HepG2 (cell line): ENCODE results near the gene SHLD1. TPM values are rescaled to one million over a fixed set of nuclear protein-coding genes. Genes with fewer than 3 reads are reported as not detected.

Experiments
- ATF3 ChIP-seq: sonication (generic); formaldehyde crosslinking; IDR thresholded peaks from 2 replicates; pipeline ENCODE4 v1.4.0; 2020; ENCODE audit warnings: missing genetic modification reagents
- BCLAF1 ChIP-seq: fragments of 450-650 bp; IDR thresholded peaks from 2 replicates; pipeline ENCODE4 v1.6.1; 2017; ENCODE audit warnings: mild to moderate bottlenecking
- CAMTA2 ChIP-seq: sonication (generic); formaldehyde crosslinking; IDR thresholded peaks from 2 replicates; pipeline ENCODE4 v1.4.0; 2020; ENCODE audit warnings: mild to moderate bottlenecking, missing genetic modification reagents, borderline replicate concordance
- CCDC6 ChIP-seq: sonication (generic); formaldehyde crosslinking; IDR thresholded peaks from 2 replicates; pipeline ENCODE4 v1.8.1; 2022; ENCODE audit warnings: mild to moderate bottlenecking, missing genetic modification reagents, moderate library complexity
- CHCHD3 ChIP-seq: sonication (generic); formaldehyde crosslinking; IDR thresholded peaks from 2 replicates; pipeline ENCODE4 v1.8.0; 2022; ENCODE audit warnings: mild to moderate bottlenecking, missing genetic modification reagents, moderate library complexity
- ETV5 ChIP-seq: IDR thresholded peaks from 2 replicates; pipeline ENCODE4 v1.6.1; 2018; ENCODE audit warnings: missing biosample characterization, missing genetic modification reagents, inconsistent platforms, borderline replicate concordance
- FOXA3 ChIP-seq: IDR thresholded peaks from 2 replicates; pipeline ENCODE4 v1.6.1; 2016; ENCODE audit warnings: missing genetic modification reagents, missing compliant biosample characterization
- FOXP1 ChIP-seq, 2 experiments: fragments of 450-650 bp in 1 of 2; IDR thresholded peaks; 2 replicates each; pipeline ENCODE4 v1.6.1; 2017 to 2018; ENCODE audit warnings: antibody characterized with exemption in 1 of 2
- KDM2A ChIP-seq: sonication (generic); formaldehyde crosslinking; IDR thresholded peaks from 2 replicates; pipeline ENCODE4 v1.4.0; 2020; ENCODE audit warnings: low read depth, missing genetic modification reagents, borderline replicate concordance
- MAX ChIP-seq: IDR thresholded peaks from 2 replicates; pipeline ENCODE4 v1.6.1; 2012; ENCODE audit warnings: inconsistent platforms
- MIER2 ChIP-seq: IDR thresholded peaks from 2 replicates; pipeline ENCODE4 v1.6.1; 2016; ENCODE audit warnings: missing biosample characterization, missing genetic modification reagents
- MIXL1 ChIP-seq: IDR thresholded peaks from 2 replicates; pipeline ENCODE4 v1.6.1; 2016
- MXD3 ChIP-seq: IDR thresholded peaks from 2 replicates; pipeline ENCODE4 v1.6.1; 2016; ENCODE audit warnings: mild to moderate bottlenecking, missing biosample characterization, missing genetic modification reagents
- ONECUT2 ChIP-seq: sonication (generic); formaldehyde crosslinking; IDR thresholded peaks from 2 replicates; pipeline ENCODE4 v1.4.0; 2020; ENCODE audit warnings: missing genetic modification reagents
- PBX2 ChIP-seq: IDR thresholded peaks from 2 replicates; pipeline ENCODE4 v1.6.1; 2016; ENCODE audit warnings: control low read depth
- PLRG1 ChIP-seq: fragments of 450-650 bp; conservative IDR thresholded peaks from 2 replicates; pipeline ENCODE4 v1.6.1; 2016
- PRPF4 ChIP-seq: fragments of 200-400 bp; formaldehyde crosslinking; IDR thresholded peaks from 2 replicates; pipeline ENCODE4 v1.6.1; 2016; ENCODE audit warnings: low read length, low read depth; ENCODE audit not compliant: poor library complexity, severe bottlenecking
- SMARCC2 ChIP-seq: fragments of 450-650 bp; IDR thresholded peaks from 2 replicates; pipeline ENCODE4 v1.6.1; 2017; ENCODE audit warnings: antibody characterized with exemption, mild to moderate bottlenecking
- ZFP37 ChIP-seq: sonication (generic); formaldehyde crosslinking; IDR thresholded peaks from 2 replicates; pipeline ENCODE4 v1.4.0; 2020; ENCODE audit warnings: missing genetic modification reagents, borderline replicate concordance
- ZNF260 ChIP-seq: sonication (generic); formaldehyde crosslinking; IDR thresholded peaks from 2 replicates; pipeline ENCODE4 v1.4.0; 2020; ENCODE audit warnings: missing genetic modification reagents, low read depth, mild to moderate bottlenecking, borderline replicate concordance
- ZNF263 ChIP-seq: sonication (generic); formaldehyde crosslinking; IDR thresholded peaks from 2 replicates; pipeline ENCODE4 v1.4.0; 2020; ENCODE audit warnings: missing genetic modification reagents
- ZNF3 ChIP-seq: IDR thresholded peaks from 2 replicates; pipeline ENCODE4 v1.7.0; 2017; ENCODE audit warnings: inconsistent platforms
- ZNF331 ChIP-seq: sonication (generic); formaldehyde crosslinking; IDR thresholded peaks from 2 replicates; pipeline ENCODE4 v1.4.0; 2020; ENCODE audit warnings: missing genetic modification reagents
- ZNF430 ChIP-seq: sonication (generic); formaldehyde crosslinking; IDR thresholded peaks from 2 replicates; pipeline ENCODE4 v1.9.0; 2021; ENCODE audit warnings: mild to moderate bottlenecking, missing genetic modification reagents
- ZNF552 ChIP-seq: sonication (generic); formaldehyde crosslinking; IDR thresholded peaks from 2 replicates; pipeline ENCODE4 v1.9.0; 2022; ENCODE audit warnings: missing genetic modification reagents, mild to moderate bottlenecking, borderline replicate concordance
- ZNF556 ChIP-seq: sonication (generic); formaldehyde crosslinking; IDR thresholded peaks from 2 replicates; pipeline ENCODE4 v1.4.0; 2020; ENCODE audit warnings: mild to moderate bottlenecking, missing genetic modification reagents, borderline replicate concordance
- ZNF792 ChIP-seq: IDR thresholded peaks from 2 replicates; pipeline ENCODE4 v1.6.1; 2016
- polyA plus RNA-seq, 8 experiments: library from polyadenylated mRNA; depleted of rRNA in 3 of 8; stranded (reverse) in 7 of 8; unstranded in 1 of 8; fragments of >200 nt; fragmentation: Illumina TruSeq in 4 of 8; extraction: Trizol in 4 of 8; gene quantifications; 2 replicates each; pipeline versions ENCODE4 v1.2.1 to v1.2.3, GENCODE V29; 2011 to 2016; ENCODE audit warnings: low read depth in 4 of 8, missing spikeins in 1 of 8, mixed read lengths in 1 of 8; ENCODE audit not compliant: insufficient read depth in 1 of 8
- total RNA-seq, 5 experiments: library from RNA; depleted of rRNA; stranded (reverse); fragments of >200 nt; fragmentation: Illumina TruSeq; extraction: Trizol; gene quantifications; 2 replicates each; pipeline ENCODE4 v1.2.3, GENCODE V29; 2016; ENCODE audit warnings: low read depth in 1 of 5

Gene SHLD1
- total and polyA plus RNA-seq, 2 of the 13 experiments (the other 11 are each of a cell fraction or from before 2014, with no cell fraction given) = 8.9 to 10.0 TPM

GRCh38 chr20:5781798-5782750 lies 31.9 kb downstream of the SHLD1 start (continued):
- TF ChIP-seq ZNF331 (peak; percentile 57), FOXP1 (IDR thresholded peaks at IDR 0.05) (no peak), FOXP1 (CRISPR knock-in tag; IDR thresholded peaks at IDR 0.05) (peak; percentile 79; the same call in 1 of the 2 replicates), ZNF263 (CRISPR knock-in tag) (no peak), CCDC6 (CRISPR knock-in tag) (no peak), MAX (no peak; the same call in 1 of the 2 replicates), PBX2 (CRISPR knock-in tag) (no peak), FOXA3 (CRISPR knock-in tag) (peak; percentile 93), MXD3 (no peak), ZNF3 (CRISPR knock-in tag) (no peak; the same call in 1 of the 2 replicates), PLRG1 (no peak), ZNF430 (CRISPR knock-in tag) (no peak), ZNF556 (CRISPR knock-in tag) (no peak), ONECUT2 (no peak), MIER2 (CRISPR knock-in tag) (peak; percentile 12; the same call in 1 of the 2 replicates), MIXL1 (CRISPR knock-in tag) (peak; percentile 80), ZNF552 (CRISPR knock-in tag) (no peak), SMARCC2 (peak; percentile 91), ZFP37 (CRISPR knock-in tag) (no peak), ZNF792 (CRISPR knock-in tag) (no peak; the same call in 1 of the 2 replicates), ETV5 (CRISPR knock-in tag) (no peak; the same call in 1 of the 2 replicates), PRPF4 (no peak), CHCHD3 (CRISPR knock-in tag) (no peak), CAMTA2 (no peak), ZNF260 (CRISPR knock-in tag) (no peak), KDM2A (peak; percentile 55), BCLAF1 (no peak), ATF3 (no peak)
